K562 (cell line): ENCODE measurements around the gene LRMDA. TPM values are rescaled to one million over a fixed set of nuclear protein-coding genes. Genes with fewer than 3 reads are reported as not detected.

Experiments used
- ATAC-seq: fragments of 200-7000 bp; cut with Tn5 transposase; 3 replicates; pipeline ENCODE4 v1.9.1; 2020; ENCODE audit warnings: moderate library complexity
- BruUV-seq: library from RNA; stranded (reverse); fragments of 400-500 nt; replicated peaks from 2 replicates; lab custom pipeline; 2021; lab: Mats Ljungman, UMichigan
- CTCF ChIA-PET: fragments of 300-600 bp; formaldehyde crosslinking; extraction: SDS; loops from one replicate; lab custom pipeline; 2021; ENCODE audit warnings: low intra/inter-chr PET ratio; lab: Yijun Ruan, JAX
- POLR2A ChIA-PET: fragments of 300-600, 350-650 bp; sonication (Branson Sonifier 250); formaldehyde crosslinking; extraction: SDS; loops from one replicate; lab custom pipeline; 2021; ENCODE audit warnings: antibody characterized with exemption, inconsistent platforms; lab: Yijun Ruan, JAX
- DNase-seq, 4 experiments: peaks; one replicate each; pipeline versions ENCODE4 v3.0.0 to v3.0.0-alpha.2; 2011 to 2018; ENCODE audit warnings: low spot score in 3 of 4, mixed read lengths in 3 of 4; ENCODE audit errors: extremely low read depth in 1 of 4
- FAIRE-seq: peaks from 2 replicates; lab custom pipeline; 2011; peaks lifted over from hg19 to GRCh38; lab: Jason Lieb, UNC
- H2AFZ ChIP-seq: 2 replicates; pipeline ENCODE4 v1.6.0; 2011; ENCODE audit warnings: low read depth, low read length, control low read depth, inconsistent platforms
- H3K27ac ChIP-seq: fragments of 200-600 bp; 3 replicates; pipeline ENCODE4 v1.8.0; 2011; ENCODE audit warnings: low read depth, mild to moderate bottlenecking, control low read depth, inconsistent platforms, low read length, moderate library complexity, mixed read lengths; ENCODE audit errors: extremely low read depth
- H3K27me3 ChIP-seq, 2 experiments: fragments of 300-600 bp in 1 of 2; 2 replicates in 1 of 2; 3 replicates in 1 of 2; pipeline versions ENCODE4 v1.6.0 to v1.8.0; 2011; ENCODE audit warnings: inconsistent platforms in 2 of 2, low read length in 2 of 2, mild to moderate bottlenecking in 1 of 2, mixed read lengths in 1 of 2, moderate library complexity in 1 of 2; ENCODE audit not compliant: control insufficient read depth in 2 of 2, insufficient read depth in 2 of 2
- H3K36me3 ChIP-seq: fragments of 300-600 bp; 3 replicates; pipeline ENCODE4 v1.8.0; 2011; ENCODE audit warnings: mild to moderate bottlenecking, low read length, inconsistent platforms; ENCODE audit not compliant: control insufficient read depth, insufficient read depth
- H3K4me1 ChIP-seq, 2 experiments: fragments of 200-600 bp in 1 of 2; replicated peaks in 1 of 2; 2 replicates in 1 of 2; 3 replicates in 1 of 2; pipeline versions ENCODE4 v1.5.1 to v1.8.0; 2011; ENCODE audit warnings: inconsistent platforms in 2 of 2, low read length in 2 of 2, mild to moderate bottlenecking in 1 of 2, mixed read lengths in 1 of 2, moderate library complexity in 1 of 2; ENCODE audit not compliant: control insufficient read depth in 2 of 2, insufficient read depth in 2 of 2
- H3K4me2 ChIP-seq: 2 replicates; pipeline ENCODE4 v1.6.1; 2011; ENCODE audit warnings: low read length, control low read depth, inconsistent platforms, mixed read lengths; ENCODE audit not compliant: insufficient read depth
- H3K4me3 ChIP-seq: fragments of 200-600 bp; sonication (generic), shearing (Covaris generic); 2 replicates; pipeline ENCODE4 v1.5.1; 2016; ENCODE audit warnings: control low read depth, inconsistent platforms
- H3K79me2 ChIP-seq: fragments of 200-600 bp; 3 replicates; pipeline ENCODE4 v1.8.0; 2011; ENCODE audit warnings: low read length, inconsistent platforms; ENCODE audit not compliant: control insufficient read depth, insufficient read depth
- H3K9ac ChIP-seq, 2 experiments: 2 replicates each; pipeline versions ENCODE4 v1.6.0 to v1.6.1; 2011; ENCODE audit warnings: low read depth in 2 of 2, low read length in 2 of 2, control low read depth in 1 of 2, inconsistent platforms in 1 of 2, mild to moderate bottlenecking in 1 of 2, mixed read lengths in 1 of 2; ENCODE audit not compliant: insufficient read depth in 1 of 2
- H3K9me1 ChIP-seq: one replicate; pipeline ENCODE4 v1.6.0; 2011; ENCODE audit warnings: inconsistent platforms, mild to moderate bottlenecking, low read length, moderate library complexity; ENCODE audit not compliant: control insufficient read depth, insufficient read depth
- H3K9me3 ChIP-seq: replicated peaks from 2 replicates; pipeline ENCODE4 v1.5.1; 2011; ENCODE audit warnings: low read depth, low read length, inconsistent platforms; ENCODE audit not compliant: control insufficient read depth, insufficient read depth
- H4K20me1 ChIP-seq: replicated peaks from 2 replicates; pipeline ENCODE4 v1.6.1; 2011; ENCODE audit warnings: low read length, inconsistent platforms, mixed read lengths; ENCODE audit not compliant: control insufficient read depth, insufficient read depth
- C11orf30 ChIP-seq: fragments of 450-650 bp; IDR thresholded peaks from 2 replicates; pipeline ENCODE4 v1.6.1; 2016; ENCODE audit warnings: low read depth, mild to moderate bottlenecking
- HDAC8 ChIP-seq: fragments of 450-650 bp; IDR thresholded peaks from 2 replicates; pipeline ENCODE4 v1.6.1; 2016; ENCODE audit warnings: mild to moderate bottlenecking, missing genetic modification characterization, moderate library complexity, missing compliant biosample characterization
- LARP7 ChIP-seq: fragments of 450-650 bp; IDR thresholded peaks from 2 replicates; pipeline ENCODE4 v1.6.1; 2016
- MYNN ChIP-seq, 2 experiments: sonication (generic); formaldehyde crosslinking in 1 of 2; IDR thresholded peaks; 2 replicates each; pipeline versions ENCODE4 v1.5.0 to v1.6.1; 2016 to 2020; ENCODE audit warnings: antibody characterized with exemption in 1 of 2, missing genetic modification reagents in 1 of 2
- U2AF2 ChIP-seq: fragments of 200-400 bp; formaldehyde crosslinking; optimal IDR thresholded peaks from 2 replicates; pipeline ENCODE3; 2017; ENCODE audit warnings: low read depth, mild to moderate bottlenecking, low read length
- ZNF274 ChIP-seq: IDR thresholded peaks from 2 replicates; pipeline ENCODE4 v1.6.1; 2011; ENCODE audit warnings: low read depth, mild to moderate bottlenecking, low read length, moderate library complexity, borderline replicate concordance
- WGBS: fragments of 100-300 bp; shearing (Covaris generic); methylation state at CpG from one replicate; pipeline ENCODE4 v1.1.6; 2016; ENCODE audit warnings: low coverage, mixed read lengths; ENCODE audit not compliant: insufficient coverage; ENCODE audit errors: missing lambda C conversion rate; 5-methylcytosine and 5-hydroxymethylcytosine counted together
- in situ Hi-C: fragments of 300-500 bp; cut with MboI; formaldehyde crosslinking; loops from 4 replicates; pipeline ENCODE4 v1.15.0; 2018; ENCODE audit warnings: inconsistent platforms, mixed read lengths
- intact Hi-C: fragments of 100-400 bp; cut with micrococcal nuclease; formaldehyde crosslinking; loops from 2 replicates; pipeline ENCODE4 v1.14.2; 2022
- polyA plus RNA-seq, 8 experiments: library from polyadenylated mRNA; depleted of rRNA in 4 of 8; stranded (reverse) in 5 of 8; unstranded in 3 of 8; fragments of >200 nt; fragmentation: Nextera tagmentation in 2 of 8; fragmentation: Illumina TruSeq in 1 of 8; extraction: Ambion mirVana in 2 of 8; extraction: Trizol in 1 of 8; gene quantifications; 2 replicates each; pipeline versions ENCODE4 v1.2.1 to v1.2.3, GENCODE V29; 2011 to 2014; ENCODE audit warnings: inconsistent platforms in 1 of 8, missing spikeins in 1 of 8
- total RNA-seq, 7 experiments: library from RNA; depleted of rRNA in 6 of 7; stranded (reverse); fragments of >200 nt in 6 of 7; fragmentation: Illumina TruSeq in 2 of 7; extraction: Trizol in 2 of 7; gene quantifications; 2 replicates each; pipeline versions ENCODE4 v1.2.1 to v1.2.3, GENCODE V29; 2011 to 2021; ENCODE audit warnings: low replicate concordance in 1 of 7
- TF ChIP-seq, protein P1 (sequence below): fragments of 450-650 bp; formaldehyde crosslinking; IDR thresholded peaks from 2 replicates; pipeline ENCODE4 v1.4.0; 2020; ENCODE audit warnings: mild to moderate bottlenecking, moderate library complexity
- TF ChIP-seq, protein P2 (sequence below): fragments of 150-350 bp; IDR thresholded peaks from 2 replicates; pipeline ENCODE4 v1.6.1; 2014; ENCODE audit warnings: low read depth, mild to moderate bottlenecking, low read length, borderline replicate concordance
- TF ChIP-seq, protein P3 (sequence below): fragments of 250-450 bp; sonication (Bioruptor Pico); IDR thresholded peaks from 2 replicates; pipeline ENCODE4 v1.5.0; 2020; ENCODE audit warnings: mild to moderate bottlenecking, borderline replicate concordance
- TF ChIP-seq, protein P4 (sequence below): sonication (generic); formaldehyde crosslinking; IDR thresholded peaks from 2 replicates; pipeline ENCODE4 v1.8.0; 2023; ENCODE audit warnings: mild to moderate bottlenecking, missing genetic modification reagents

The LRMDA gene
- total and polyA plus RNA-seq, 9 of the 15 experiments (the other 6 are each of a cell fraction or from before 2014, with no cell fraction given): 0.25 TPM; not detected in 8

DNA sequence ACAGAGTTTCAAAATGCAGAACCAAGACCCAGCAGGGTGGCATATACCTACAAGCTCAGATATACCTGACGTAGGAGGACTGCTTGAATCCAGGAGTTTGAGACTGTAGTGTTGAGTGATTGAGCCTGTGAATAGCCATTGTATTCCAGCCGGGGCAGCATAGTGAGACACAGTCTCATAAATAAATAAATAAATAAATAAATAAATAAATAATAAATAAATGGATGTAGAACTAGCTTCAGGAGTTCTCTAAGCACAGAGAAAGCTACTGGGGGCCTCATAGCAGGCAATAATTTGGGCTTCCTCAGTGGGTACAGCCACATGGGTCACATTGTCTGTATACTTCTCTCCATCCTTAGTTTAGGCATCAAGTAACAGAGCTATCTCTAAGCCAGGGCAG is 906.8 kb downstream of the LRMDA start:
- ChIA-PET CTCF (no interaction called here), POLR2A (no interaction called here)
- H3K9ac ChIP-seq: no peak overlapping the region
- H3K27me3 ChIP-seq: no peaks in the 10 kb centered on the region
- BruUV-seq: no TSS peak
- 0% methylated on average over 2 of the region's 2 CpGs for WGBS
- DNase-seq: no peak
- ATAC-seq: no peak
- H3K9me3 ChIP-seq: no peaks in the 10 kb centered on the region
- H3K4me2 ChIP-seq: no peak overlapping the region
- intact Hi-C loops: no loop called here
- H4K20me1 ChIP-seq: no peaks in the 10 kb centered on the region
- H2AFZ ChIP-seq: no peak overlapping the region
- H3K79me2 ChIP-seq: no peaks in the 10 kb centered on the region
- H3K4me1 ChIP-seq: no peaks in the 10 kb centered on the region
- no peak overlapping the region for H3K27ac ChIP-seq
- no peak for FAIRE-seq
- no peak overlapping the region for H3K4me3 ChIP-seq
- H3K9me1 ChIP-seq: no peaks in the 10 kb centered on the region
- in situ Hi-C loops: no loop called here
- no peaks in the 10 kb centered on the region for H3K36me3 ChIP-seq
- TF ChIP-seq MYNN (IDR thresholded peaks at IDR 0.05): no peak
- TF ChIP-seq MYNN (CRISPR knock-in tag; IDR thresholded peaks at IDR 0.05): no peak
- TF ChIP-seq HDAC8: no peak
- TF ChIP-seq, protein P1, sequence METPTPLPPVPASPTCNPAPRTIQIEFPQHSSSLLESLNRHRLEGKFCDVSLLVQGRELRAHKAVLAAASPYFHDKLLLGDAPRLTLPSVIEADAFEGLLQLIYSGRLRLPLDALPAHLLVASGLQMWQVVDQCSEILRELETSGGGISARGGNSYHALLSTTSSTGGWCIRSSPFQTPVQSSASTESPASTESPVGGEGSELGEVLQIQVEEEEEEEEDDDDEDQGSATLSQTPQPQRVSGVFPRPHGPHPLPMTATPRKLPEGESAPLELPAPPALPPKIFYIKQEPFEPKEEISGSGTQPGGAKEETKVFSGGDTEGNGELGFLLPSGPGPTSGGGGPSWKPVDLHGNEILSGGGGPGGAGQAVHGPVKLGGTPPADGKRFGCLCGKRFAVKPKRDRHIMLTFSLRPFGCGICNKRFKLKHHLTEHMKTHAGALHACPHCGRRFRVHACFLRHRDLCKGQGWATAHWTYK: no peak
- TF ChIP-seq, protein P2, sequence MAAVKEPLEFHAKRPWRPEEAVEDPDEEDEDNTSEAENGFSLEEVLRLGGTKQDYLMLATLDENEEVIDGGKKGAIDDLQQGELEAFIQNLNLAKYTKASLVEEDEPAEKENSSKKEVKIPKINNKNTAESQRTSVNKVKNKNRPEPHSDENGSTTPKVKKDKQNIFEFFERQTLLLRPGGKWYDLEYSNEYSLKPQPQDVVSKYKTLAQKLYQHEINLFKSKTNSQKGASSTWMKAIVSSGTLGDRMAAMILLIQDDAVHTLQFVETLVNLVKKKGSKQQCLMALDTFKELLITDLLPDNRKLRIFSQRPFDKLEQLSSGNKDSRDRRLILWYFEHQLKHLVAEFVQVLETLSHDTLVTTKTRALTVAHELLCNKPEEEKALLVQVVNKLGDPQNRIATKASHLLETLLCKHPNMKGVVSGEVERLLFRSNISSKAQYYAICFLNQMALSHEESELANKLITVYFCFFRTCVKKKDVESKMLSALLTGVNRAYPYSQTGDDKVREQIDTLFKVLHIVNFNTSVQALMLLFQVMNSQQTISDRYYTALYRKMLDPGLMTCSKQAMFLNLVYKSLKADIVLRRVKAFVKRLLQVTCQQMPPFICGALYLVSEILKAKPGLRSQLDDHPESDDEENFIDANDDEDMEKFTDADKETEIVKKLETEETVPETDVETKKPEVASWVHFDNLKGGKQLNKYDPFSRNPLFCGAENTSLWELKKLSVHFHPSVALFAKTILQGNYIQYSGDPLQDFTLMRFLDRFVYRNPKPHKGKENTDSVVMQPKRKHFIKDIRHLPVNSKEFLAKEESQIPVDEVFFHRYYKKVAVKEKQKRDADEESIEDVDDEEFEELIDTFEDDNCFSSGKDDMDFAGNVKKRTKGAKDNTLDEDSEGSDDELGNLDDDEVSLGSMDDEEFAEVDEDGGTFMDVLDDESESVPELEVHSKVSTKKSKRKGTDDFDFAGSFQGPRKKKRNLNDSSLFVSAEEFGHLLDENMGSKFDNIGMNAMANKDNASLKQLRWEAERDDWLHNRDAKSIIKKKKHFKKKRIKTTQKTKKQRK: no peak
- no peak for TF ChIP-seq U2AF2
- TF ChIP-seq, protein P3, sequence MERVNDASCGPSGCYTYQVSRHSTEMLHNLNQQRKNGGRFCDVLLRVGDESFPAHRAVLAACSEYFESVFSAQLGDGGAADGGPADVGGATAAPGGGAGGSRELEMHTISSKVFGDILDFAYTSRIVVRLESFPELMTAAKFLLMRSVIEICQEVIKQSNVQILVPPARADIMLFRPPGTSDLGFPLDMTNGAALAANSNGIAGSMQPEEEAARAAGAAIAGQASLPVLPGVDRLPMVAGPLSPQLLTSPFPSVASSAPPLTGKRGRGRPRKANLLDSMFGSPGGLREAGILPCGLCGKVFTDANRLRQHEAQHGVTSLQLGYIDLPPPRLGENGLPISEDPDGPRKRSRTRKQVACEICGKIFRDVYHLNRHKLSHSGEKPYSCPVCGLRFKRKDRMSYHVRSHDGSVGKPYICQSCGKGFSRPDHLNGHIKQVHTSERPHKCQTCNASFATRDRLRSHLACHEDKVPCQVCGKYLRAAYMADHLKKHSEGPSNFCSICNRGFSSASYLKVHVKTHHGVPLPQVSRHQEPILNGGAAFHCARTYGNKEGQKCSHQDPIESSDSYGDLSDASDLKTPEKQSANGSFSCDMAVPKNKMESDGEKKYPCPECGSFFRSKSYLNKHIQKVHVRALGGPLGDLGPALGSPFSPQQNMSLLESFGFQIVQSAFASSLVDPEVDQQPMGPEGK (CRISPR knock-in tag): no peak
- TF ChIP-seq C11orf30: no peak
- TF ChIP-seq LARP7: no peak
- TF ChIP-seq ZNF274: no peak
- TF ChIP-seq, protein P4, sequence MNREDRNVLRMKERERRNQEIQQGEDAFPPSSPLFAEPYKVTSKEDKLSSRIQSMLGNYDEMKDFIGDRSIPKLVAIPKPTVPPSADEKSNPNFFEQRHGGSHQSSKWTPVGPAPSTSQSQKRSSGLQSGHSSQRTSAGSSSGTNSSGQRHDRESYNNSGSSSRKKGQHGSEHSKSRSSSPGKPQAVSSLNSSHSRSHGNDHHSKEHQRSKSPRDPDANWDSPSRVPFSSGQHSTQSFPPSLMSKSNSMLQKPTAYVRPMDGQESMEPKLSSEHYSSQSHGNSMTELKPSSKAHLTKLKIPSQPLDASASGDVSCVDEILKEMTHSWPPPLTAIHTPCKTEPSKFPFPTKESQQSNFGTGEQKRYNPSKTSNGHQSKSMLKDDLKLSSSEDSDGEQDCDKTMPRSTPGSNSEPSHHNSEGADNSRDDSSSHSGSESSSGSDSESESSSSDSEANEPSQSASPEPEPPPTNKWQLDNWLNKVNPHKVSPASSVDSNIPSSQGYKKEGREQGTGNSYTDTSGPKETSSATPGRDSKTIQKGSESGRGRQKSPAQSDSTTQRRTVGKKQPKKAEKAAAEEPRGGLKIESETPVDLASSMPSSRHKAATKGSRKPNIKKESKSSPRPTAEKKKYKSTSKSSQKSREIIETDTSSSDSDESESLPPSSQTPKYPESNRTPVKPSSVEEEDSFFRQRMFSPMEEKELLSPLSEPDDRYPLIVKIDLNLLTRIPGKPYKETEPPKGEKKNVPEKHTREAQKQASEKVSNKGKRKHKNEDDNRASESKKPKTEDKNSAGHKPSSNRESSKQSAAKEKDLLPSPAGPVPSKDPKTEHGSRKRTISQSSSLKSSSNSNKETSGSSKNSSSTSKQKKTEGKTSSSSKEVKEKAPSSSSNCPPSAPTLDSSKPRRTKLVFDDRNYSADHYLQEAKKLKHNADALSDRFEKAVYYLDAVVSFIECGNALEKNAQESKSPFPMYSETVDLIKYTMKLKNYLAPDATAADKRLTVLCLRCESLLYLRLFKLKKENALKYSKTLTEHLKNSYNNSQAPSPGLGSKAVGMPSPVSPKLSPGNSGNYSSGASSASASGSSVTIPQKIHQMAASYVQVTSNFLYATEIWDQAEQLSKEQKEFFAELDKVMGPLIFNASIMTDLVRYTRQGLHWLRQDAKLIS (CRISPR knock-in tag): no peak
